ENCODE data around the gene SPTBN1. TPM values are rescaled to one million over a fixed set of nuclear protein-coding genes. Genes with fewer than 3 reads are reported as not detected.

Gene SPTBN1
- polyA plus RNA-seq, 12 donors = 161 to 371 (median 271) TPM

GRCh38 chr2:54549430-54549829 lies 93.3 kb downstream of the SPTBN1 start:
- no peak for DNase-seq

- no peak for DNase-seq
Observed at GRCh38 chr2:54549917-54550518, 93.9 kb downstream of the SPTBN1 start.

GRCh38 chr2:54550547-54550946 lies 94.4 kb downstream of the SPTBN1 start:
- DNase-seq = no peak

GRCh38 chr2:54551123-54551756 lies 95.1 kb downstream of the SPTBN1 start:
- DNase-seq = no peak

GRCh38 chr2:54553075-54553474 lies 96.9 kb downstream of the SPTBN1 start:
- no peak for DNase-seq

GRCh38 chr2:54553775-54554174 lies 97.6 kb downstream of the SPTBN1 start:
- no peak for DNase-seq

GRCh38 chr2:54555318-54555837 lies 99.3 kb downstream of the SPTBN1 start:
- DNase-seq = no peak

GRCh38 chr2:54556621-54557121 lies 100.5 kb downstream of the SPTBN1 start:
- no peak for DNase-seq

GRCh38 chr2:54557211-54557600 lies 101.1 kb downstream of the SPTBN1 start:
- DNase-seq = no peak

GRCh38 chr2:54557601-54558187 lies 101.6 kb downstream of the SPTBN1 start:
- no peak for DNase-seq

GRCh38 chr2:54558188-54559005 lies 102.3 kb downstream of the SPTBN1 start:
- DNase-seq = peak; percentile 64

- DNase-seq = no peak
Observed at GRCh38 chr2:54559006-54559445, 102.9 kb downstream of the SPTBN1 start.

- DNase-seq = peak; percentile 63
Observed at GRCh38 chr2:54559593-54560145, 103.5 kb downstream of the SPTBN1 start.

GRCh38 chr2:54560146-54560881 lies 104.2 kb downstream of the SPTBN1 start:
- no peak for DNase-seq

- no peak for DNase-seq
Observed at GRCh38 chr2:54561010-54561409, 104.9 kb downstream of the SPTBN1 start.

GRCh38 chr2:54564439-54564838 lies 108.3 kb downstream of the SPTBN1 start:
- no peak for DNase-seq

- no peak for DNase-seq
Observed at GRCh38 chr2:54565551-54565950, 109.4 kb downstream of the SPTBN1 start.

GRCh38 chr2:54566896-54567295 lies 110.8 kb downstream of the SPTBN1 start:
- no peak for DNase-seq

GRCh38 chr2:54568876-54569321 lies 112.8 kb downstream of the SPTBN1 start:
- DNase-seq = no peak

GRCh38 chr2:54569745-54570301 lies 113.7 kb downstream of the SPTBN1 start:
- no peak for DNase-seq
